Smooth muscle cell (in vitro differentiated cells): ENCODE measurements around the gene MCC. TPM values are rescaled to one million over a fixed set of nuclear protein-coding genes. Genes with fewer than 3 reads are reported as not detected.

Source experiments
- DNase-seq: peaks from one replicate; lab custom pipeline; 2025; ENCODE audit not compliant: unreplicated experiment; lab: John Stamatoyannopoulos, UW
- H2AFZ ChIP-seq: fragments of 200-600 bp; sonication (generic); 2 replicates; pipeline ENCODE4 v1.6.0; 2016; ENCODE audit warnings: antibody characterized with exemption, low read depth, mild to moderate bottlenecking
- H3F3A ChIP-seq: fragments of 200-600 bp; sonication (generic); 2 replicates; pipeline ENCODE4 v1.6.0; 2017; ENCODE audit warnings: antibody characterized with exemption, low read depth
- H3K27ac ChIP-seq: fragments of 200-600 bp; sonication (generic); 2 replicates; pipeline ENCODE4 v1.5.1; 2016; ENCODE audit warnings: low read depth, mild to moderate bottlenecking
- H3K27me3 ChIP-seq: fragments of 200-600 bp; sonication (generic); 2 replicates; pipeline ENCODE4 v1.6.1; 2016; ENCODE audit warnings: low read depth, mild to moderate bottlenecking
- H3K36me3 ChIP-seq: fragments of 200-600 bp; sonication (generic); 2 replicates; pipeline ENCODE4 v1.5.1; 2016; ENCODE audit warnings: low read depth
- H3K4me1 ChIP-seq: fragments of 200-600 bp; sonication (generic); 2 replicates; pipeline ENCODE4 v1.5.1; 2016; ENCODE audit warnings: low read depth
- H3K4me2 ChIP-seq: fragments of 200-600 bp; sonication (generic); 2 replicates; pipeline ENCODE4 v1.6.0; 2016; ENCODE audit warnings: mild to moderate bottlenecking
- H3K4me3 ChIP-seq: fragments of 200-600 bp; sonication (generic); 2 replicates; pipeline ENCODE4 v1.5.1; 2016; ENCODE audit warnings: mild to moderate bottlenecking
- H3K79me2 ChIP-seq: fragments of 200-600 bp; sonication (generic); 2 replicates; pipeline ENCODE4 v1.6.0; 2016; ENCODE audit warnings: low read depth, mild to moderate bottlenecking
- H3K9ac ChIP-seq: fragments of 200-600 bp; sonication (generic); 2 replicates; pipeline ENCODE4 v1.6.0; 2016; ENCODE audit warnings: low read depth
- H3K9me3 ChIP-seq: fragments of 200-600 bp; sonication (generic); replicated peaks from 2 replicates; pipeline ENCODE4 v1.5.1; 2016; ENCODE audit warnings: low read depth
- H4K20me1 ChIP-seq: fragments of 200-600 bp; sonication (generic); 2 replicates; pipeline ENCODE4 v1.6.0; 2016; ENCODE audit warnings: low read depth
- WGBS: methylation state at CpG from one replicate; pipeline ENCODE4 v1.1.7; 2016; ENCODE audit warnings: low lambda C conversion rate; 5-methylcytosine and 5-hydroxymethylcytosine counted together
- polyA plus RNA-seq: library from polyadenylated mRNA; unstranded; fragments of >200 nt; fragmentation: Nextera tagmentation; extraction: Ambion mirVana; gene quantifications from 2 replicates; pipeline ENCODE4 v1.2.1, GENCODE V29; 2016
- total RNA-seq: library from RNA; depleted of rRNA; stranded (reverse); fragments of >200 nt; gene quantifications from 2 replicates; pipeline ENCODE4 v1.2.3, GENCODE V29; 2014
- TF ChIP-seq, protein P1 (sequence below): fragments of 200-600 bp; sonication (generic); IDR thresholded peaks from 2 replicates; pipeline ENCODE4 v1.5.1; 2017; ENCODE audit warnings: borderline replicate concordance, mild to moderate bottlenecking, antibody characterized with exemption; ENCODE audit not compliant: insufficient read depth, poor library complexity, severe bottlenecking

Gene MCC
- total RNA-seq (17.7 and 19.2 TPM in 2 replicates), polyA plus RNA-seq (5.8 and 8.4 TPM in 2 replicates)

GRCh38 chr5:113487781-113488644 is at the start of gene MCC:
TSS of gene MCC (minus strand) at chr5:113488453.
- Histone ChIP-seq H3K27ac (peak within 1 kb of the TSS; percentile 43), H3K27me3 (no peaks in the 10 kb centered on the region), H2AFZ (peak within 1 kb of the TSS; percentile 99), H3K36me3 (no peaks in the 10 kb centered on the region), H3K4me2 (peak within 1 kb of the TSS; percentile 94), H3K4me3 (peak within 1 kb of the TSS; percentile 81), H4K20me1 (no peaks in the 10 kb centered on the region), H3K9me3 (no peaks in the 10 kb centered on the region), H3K4me1 (no peaks in the 10 kb centered on the region), H3K9ac (peak within 1 kb of the TSS; percentile 67), H3F3A (peaks cover 8% of the 10 kb centered on the region), H3K79me2 (no peaks in the 10 kb centered on the region)
- WGBS: under 1% methylated on average over 85 of the region's 86 CpGs
- DNase-seq: peak; percentile 80
- TF ChIP-seq, protein P1, sequence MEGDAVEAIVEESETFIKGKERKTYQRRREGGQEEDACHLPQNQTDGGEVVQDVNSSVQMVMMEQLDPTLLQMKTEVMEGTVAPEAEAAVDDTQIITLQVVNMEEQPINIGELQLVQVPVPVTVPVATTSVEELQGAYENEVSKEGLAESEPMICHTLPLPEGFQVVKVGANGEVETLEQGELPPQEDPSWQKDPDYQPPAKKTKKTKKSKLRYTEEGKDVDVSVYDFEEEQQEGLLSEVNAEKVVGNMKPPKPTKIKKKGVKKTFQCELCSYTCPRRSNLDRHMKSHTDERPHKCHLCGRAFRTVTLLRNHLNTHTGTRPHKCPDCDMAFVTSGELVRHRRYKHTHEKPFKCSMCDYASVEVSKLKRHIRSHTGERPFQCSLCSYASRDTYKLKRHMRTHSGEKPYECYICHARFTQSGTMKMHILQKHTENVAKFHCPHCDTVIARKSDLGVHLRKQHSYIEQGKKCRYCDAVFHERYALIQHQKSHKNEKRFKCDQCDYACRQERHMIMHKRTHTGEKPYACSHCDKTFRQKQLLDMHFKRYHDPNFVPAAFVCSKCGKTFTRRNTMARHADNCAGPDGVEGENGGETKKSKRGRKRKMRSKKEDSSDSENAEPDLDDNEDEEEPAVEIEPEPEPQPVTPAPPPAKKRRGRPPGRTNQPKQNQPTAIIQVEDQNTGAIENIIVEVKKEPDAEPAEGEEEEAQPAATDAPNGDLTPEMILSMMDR: no peak

DNA sequence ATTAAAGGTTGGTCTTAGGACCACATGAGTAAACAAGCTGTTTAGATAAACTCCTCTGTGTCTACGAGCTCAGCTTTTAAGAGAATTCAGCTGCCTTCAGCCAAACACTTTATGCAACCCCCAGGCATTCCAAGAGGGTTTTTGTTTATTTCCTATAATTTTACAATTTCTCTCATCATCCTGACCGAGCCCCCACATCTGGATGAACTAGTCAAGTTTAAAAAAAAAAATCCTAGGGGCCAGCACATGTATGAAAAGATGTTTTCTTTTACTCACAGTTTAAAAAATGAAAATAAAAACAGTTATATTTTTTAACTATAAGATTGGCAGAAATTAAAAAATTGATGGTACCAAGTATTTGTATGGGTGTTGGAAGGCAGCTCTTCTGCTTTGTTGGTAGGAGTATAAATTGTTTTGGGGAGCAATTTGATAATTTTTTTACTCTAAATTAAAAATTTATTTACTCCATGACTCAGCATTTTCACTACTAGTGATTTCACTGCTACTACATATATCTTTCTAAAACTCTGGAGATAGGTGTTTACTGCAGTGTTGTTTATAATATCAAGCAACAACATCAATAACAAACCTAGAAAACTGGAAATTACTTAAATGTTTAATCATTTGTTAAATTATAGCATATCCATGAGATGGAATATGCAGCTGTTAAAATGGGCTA is 43.4 kb upstream of the MCC start:
- WGBS: 89% methylated on average over 2 of the region's 2 CpGs
- peaks cover 29% of the 10 kb centered on the region for H3K36me3 ChIP-seq
- H3K4me3 ChIP-seq: no peak overlapping the region
- no peak overlapping the region for H2AFZ ChIP-seq
- H3K9me3 ChIP-seq: peaks cover 10% of the 10 kb centered on the region
- TF ChIP-seq, protein P1: no peak
- H3K9ac ChIP-seq: no peak overlapping the region
- no peak overlapping the region for H3K4me2 ChIP-seq
- H3K4me1 ChIP-seq: no peaks in the 10 kb centered on the region
- no peak for DNase-seq
- no peaks in the 10 kb centered on the region for H3K27me3 ChIP-seq
- H4K20me1 ChIP-seq: no peaks in the 10 kb centered on the region
- no peaks in the 10 kb centered on the region for H3F3A ChIP-seq
- H3K27ac ChIP-seq: no peak overlapping the region
- peaks cover 9% of the 10 kb centered on the region for H3K79me2 ChIP-seq

- no peak for DNase-seq
- Histone ChIP-seq H3K9me3 (peaks cover 10% of the 10 kb centered on the region), H3K79me2 (peaks cover 26% of the 10 kb centered on the region)
These were observed 39.5 kb upstream of the MCC start for GRCh38 chr5:113527746-113528145.

More at GRCh38 chr5:113527746-113528145, 39.5 kb upstream of the MCC start:
- Histone ChIP-seq H3K4me1 (no peaks in the 10 kb centered on the region), H3K4me2 (no peak overlapping the region), H3F3A (no peaks in the 10 kb centered on the region), H3K36me3 (peaks cover 17% of the 10 kb centered on the region), H4K20me1 (peaks cover 3% of the 10 kb centered on the region), H3K9ac (no peak overlapping the region), H3K27ac (no peak overlapping the region), H2AFZ (no peak overlapping the region), H3K4me3 (no peak overlapping the region), H3K27me3 (no peaks in the 10 kb centered on the region)
- TF ChIP-seq, protein P1: no peak
- 91% methylated on average over 5 of the region's 5 CpGs for WGBS
